WTC11 (cell line): ENCODE measurements around the gene TDRD1. TPM values are rescaled to one million over a fixed set of nuclear protein-coding genes. Genes with fewer than 3 reads are reported as not detected.

ENCODE experiments used
- ATAC-seq: fragments of 200-7000 bp; cut with Tn5 transposase; 2 replicates; pipeline ENCODE4 v1.10.0; 2021; ENCODE audit warnings: mild to moderate bottlenecking, moderate library complexity
- CTCF ChIA-PET: fragments of 300-600 bp; sonication (Branson Sonifier 250); formaldehyde crosslinking; loops from one replicate; lab custom pipeline; 2021; ENCODE audit warnings: antibody characterized with exemption; lab: Charles Lee
- POLR2A ChIA-PET: fragments of 350-600 bp; sonication (Branson Sonifier 250); formaldehyde crosslinking; loops from one replicate; lab custom pipeline; 2021; ENCODE audit warnings: antibody characterized with exemption; lab: Charles Lee
- DNase-seq: peaks from one replicate; pipeline ENCODE4 v3.0.0; 2021; ENCODE audit warnings: low spot score
- H3K27ac Mint-ChIP-seq: 2 replicates; pipeline ENCODE4 v1.8.0; 2021; ENCODE audit warnings: mixed read lengths
- H3K27me3 Mint-ChIP-seq: 2 replicates; pipeline ENCODE4 v1.8.0; 2021; ENCODE audit warnings: low read depth, mild to moderate bottlenecking, moderate library complexity, mixed read lengths
- H3K36me3 Mint-ChIP-seq: 2 replicates; pipeline ENCODE4 v1.8.0; 2021; ENCODE audit warnings: mixed read lengths
- H3K4me1 Mint-ChIP-seq: 2 replicates; pipeline ENCODE4 v1.8.0; 2022; ENCODE audit warnings: mixed read lengths
- H3K4me3 Mint-ChIP-seq: 2 replicates; pipeline ENCODE4 v1.8.0; 2021; ENCODE audit warnings: mild to moderate bottlenecking, moderate library complexity, mixed read lengths
- H3K9me3 Mint-ChIP-seq: 2 replicates; pipeline ENCODE4 v1.8.0; 2021; ENCODE audit warnings: mixed read lengths
- ATF3 ChIP-seq: sonication (generic); formaldehyde crosslinking; conservative IDR thresholded peaks from 2 replicates; pipeline ENCODE4 v1.8.1; 2022; ENCODE audit warnings: mild to moderate bottlenecking, missing genetic modification reagents
- CREM ChIP-seq: sonication (generic); formaldehyde crosslinking; IDR thresholded peaks from 2 replicates; pipeline ENCODE4 v1.8.1; 2022; ENCODE audit warnings: mild to moderate bottlenecking, missing genetic modification reagents, moderate library complexity
- FOXP1 ChIP-seq: sonication (generic); formaldehyde crosslinking; IDR thresholded peaks from 2 replicates; pipeline ENCODE4 v1.8.0; 2022; ENCODE audit warnings: missing genetic modification reagents, mild to moderate bottlenecking, moderate library complexity, borderline replicate concordance
- IRF2 ChIP-seq: sonication (generic); formaldehyde crosslinking; IDR thresholded peaks from 2 replicates; pipeline ENCODE4 v1.8.0; 2022; ENCODE audit warnings: low read depth, missing genetic modification reagents, borderline replicate concordance
- KAT7 ChIP-seq: sonication (generic); formaldehyde crosslinking; IDR thresholded peaks from 2 replicates; pipeline ENCODE4 v1.8.1; 2023; ENCODE audit warnings: missing genetic modification reagents, mild to moderate bottlenecking, borderline replicate concordance
- NFYB ChIP-seq: sonication (generic); formaldehyde crosslinking; conservative IDR thresholded peaks from 2 replicates; pipeline ENCODE4 v1.8.0; 2022; ENCODE audit warnings: low read depth, missing genetic modification reagents
- NR3C1 ChIP-seq: sonication (generic); formaldehyde crosslinking; conservative IDR thresholded peaks from 2 replicates; pipeline ENCODE4 v1.8.1; 2023; ENCODE audit warnings: low read depth, mild to moderate bottlenecking, missing genetic modification reagents
- RELA ChIP-seq: sonication (generic); formaldehyde crosslinking; IDR thresholded peaks from 2 replicates; pipeline ENCODE4 v1.8.1; 2022; ENCODE audit warnings: missing genetic modification reagents, mild to moderate bottlenecking, borderline replicate concordance
- SMAD3 ChIP-seq: sonication (generic); formaldehyde crosslinking; IDR thresholded peaks from 2 replicates; pipeline ENCODE4 v1.8.0; 2022; ENCODE audit warnings: missing genetic modification reagents, mild to moderate bottlenecking, borderline replicate concordance
- SMAD4 ChIP-seq: sonication (generic); formaldehyde crosslinking; IDR thresholded peaks from 2 replicates; pipeline ENCODE4 v1.8.0; 2022; ENCODE audit warnings: mild to moderate bottlenecking, missing genetic modification reagents
- TEAD1 ChIP-seq: sonication (generic); formaldehyde crosslinking; IDR thresholded peaks from 2 replicates; pipeline ENCODE4 v1.8.0; 2022; ENCODE audit warnings: mild to moderate bottlenecking, missing genetic modification reagents
- ZNF232 ChIP-seq: sonication (generic); formaldehyde crosslinking; IDR thresholded peaks from 2 replicates; pipeline ENCODE4 v1.8.0; 2022; ENCODE audit warnings: mild to moderate bottlenecking, missing genetic modification reagents
- ZNF396 ChIP-seq: fragments of 250-450 bp; sonication (Bioruptor Pico); IDR thresholded peaks from 2 replicates; pipeline ENCODE4 v1.8.0; 2021; ENCODE audit warnings: mild to moderate bottlenecking, moderate library complexity, borderline replicate concordance
- total RNA-seq: library from RNA; stranded (reverse); gene quantifications from 3 replicates; pipeline ENCODE4 v1.2.3, GENCODE V29; 2021
- TF ChIP-seq, protein P1 (sequence below): sonication (generic); formaldehyde crosslinking; IDR thresholded peaks from 2 replicates; pipeline ENCODE4 v1.8.1; 2023; ENCODE audit warnings: mild to moderate bottlenecking, missing genetic modification reagents, moderate library complexity
- TF ChIP-seq, protein P2 (sequence below): sonication (generic); formaldehyde crosslinking; IDR thresholded peaks from 2 replicates; pipeline ENCODE4 v1.8.0; 2022; ENCODE audit warnings: mild to moderate bottlenecking, missing genetic modification reagents
- TF ChIP-seq, protein P3 (sequence below): sonication (generic); formaldehyde crosslinking; IDR thresholded peaks from 2 replicates; pipeline ENCODE4 v1.8.0; 2022; ENCODE audit warnings: mild to moderate bottlenecking, missing genetic modification reagents

TDRD1 gene
- total RNA-seq, 1 experiment from 2014 or later: 0.70 TPM

DNA sequence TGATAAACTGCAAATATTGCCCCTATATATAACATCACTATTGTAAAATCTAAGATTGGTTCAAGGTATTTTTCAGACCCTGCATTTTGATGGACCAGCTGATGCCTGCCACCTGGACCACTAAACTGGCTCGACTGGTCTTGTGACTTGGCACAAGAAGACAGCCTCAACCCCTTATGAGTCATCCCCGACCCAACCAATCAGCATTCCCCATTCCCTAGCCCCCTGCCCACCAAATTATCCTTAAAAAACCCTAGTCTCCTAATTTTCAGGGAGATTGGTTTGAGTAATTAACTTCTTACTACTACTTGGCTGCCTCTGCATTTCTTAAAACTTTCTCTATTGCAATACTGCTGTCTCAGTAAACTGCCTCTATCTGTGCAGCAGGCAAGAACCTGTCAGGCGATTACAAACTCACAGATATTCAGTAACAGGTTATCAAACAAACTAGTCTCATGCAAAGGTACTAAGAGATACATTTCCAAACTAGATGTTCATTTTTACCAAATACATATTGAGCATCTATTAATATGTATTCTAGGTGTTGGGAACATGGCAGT, 10.6 kb upstream of the TDRD1 start:
- Mint-ChIP-seq H3K36me3 (peaks cover 31% of the 10 kb centered on the region), H3K27me3 (no peaks in the 10 kb centered on the region), H3K9me3 (peaks cover 21% of the 10 kb centered on the region), H3K27ac (no peak overlapping the region; the same call in 1 of the 2 replicates), H3K4me3 (no peak overlapping the region)
- ATAC-seq: no peak
- ChIA-PET CTCF (no interaction called here), POLR2A (no interaction called here)
- DNase-seq: no peak
- no peak for TF ChIP-seq ATF3 (CRISPR knock-in tag)
- TF ChIP-seq, all 79 proteins: peak for 0
- peaks cover 47% of the 10 kb centered on the region for H3K4me1 Mint-ChIP-seq

DNA sequence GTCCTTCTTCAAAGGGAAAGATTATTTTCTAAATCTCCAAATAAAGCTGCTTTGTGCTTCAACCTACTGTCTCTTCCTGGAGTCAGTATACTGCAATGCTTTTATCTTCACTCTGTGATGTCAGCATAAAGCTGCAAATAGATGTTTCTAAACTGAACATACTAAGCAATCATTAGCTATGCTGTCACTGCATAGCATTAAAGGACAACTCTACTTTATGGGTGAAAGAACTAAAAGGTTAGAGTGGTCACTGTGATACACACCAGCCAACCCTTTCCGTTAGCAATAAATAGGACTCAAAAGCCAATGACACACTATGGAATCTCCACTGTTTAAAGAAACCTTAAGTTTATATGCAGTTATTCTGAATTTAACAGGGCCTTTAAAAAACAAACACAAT, 6.9 kb upstream of the TDRD1 start:
- no peaks in the 10 kb centered on the region; the same call in 1 of the 2 replicates for H3K27me3 Mint-ChIP-seq
- TF ChIP-seq NFYB (CRISPR knock-in tag) (no peak), IRF2 (CRISPR knock-in tag) (no peak), TEAD1 (no peak), ZNF396 (CRISPR knock-in tag) (no peak), KAT7 (CRISPR knock-in tag) (no peak), SMAD4 (no peak), RELA (CRISPR knock-in tag) (no peak)
- TF ChIP-seq, protein P1, sequence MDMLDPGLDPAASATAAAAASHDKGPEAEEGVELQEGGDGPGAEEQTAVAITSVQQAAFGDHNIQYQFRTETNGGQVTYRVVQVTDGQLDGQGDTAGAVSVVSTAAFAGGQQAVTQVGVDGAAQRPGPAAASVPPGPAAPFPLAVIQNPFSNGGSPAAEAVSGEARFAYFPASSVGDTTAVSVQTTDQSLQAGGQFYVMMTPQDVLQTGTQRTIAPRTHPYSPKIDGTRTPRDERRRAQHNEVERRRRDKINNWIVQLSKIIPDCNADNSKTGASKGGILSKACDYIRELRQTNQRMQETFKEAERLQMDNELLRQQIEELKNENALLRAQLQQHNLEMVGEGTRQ: no peak
- TF ChIP-seq, all 79 proteins: peak for 0
- ChIA-PET POLR2A (no interaction called here), CTCF (no interaction called here)
- peak overlapping the region; percentile 99 for H3K4me3 Mint-ChIP-seq
- 0 out of 2 replicates have a peak overlapping the region, but pooled peaks have one; percentile 7 for H3K27ac Mint-ChIP-seq
- H3K9me3 Mint-ChIP-seq: peaks cover 20% of the 10 kb centered on the region
- H3K36me3 Mint-ChIP-seq: peaks cover 31% of the 10 kb centered on the region
- no peak for DNase-seq
- no peak for ATAC-seq
- H3K4me1 Mint-ChIP-seq: peaks cover 25% of the 10 kb centered on the region

GRCh38 chr10:114172776-114173602, 6.2 kb upstream of the TDRD1 start:
- DNase-seq (no peak), ATAC-seq (no peak)
- ChIA-PET CTCF (no interaction called here), POLR2A (no interaction called here)
- peak overlapping the region; percentile 76 for H3K27ac Mint-ChIP-seq
- peak overlapping the region; percentile 99 for H3K4me3 Mint-ChIP-seq
- TF ChIP-seq ZNF232 (CRISPR knock-in tag): no peak
- no peak for TF ChIP-seq FOXP1 (CRISPR knock-in tag)
- TF ChIP-seq SMAD3 (CRISPR knock-in tag): no peak
- TF ChIP-seq CREM (CRISPR knock-in tag): no peak
- TF ChIP-seq, protein P2, sequence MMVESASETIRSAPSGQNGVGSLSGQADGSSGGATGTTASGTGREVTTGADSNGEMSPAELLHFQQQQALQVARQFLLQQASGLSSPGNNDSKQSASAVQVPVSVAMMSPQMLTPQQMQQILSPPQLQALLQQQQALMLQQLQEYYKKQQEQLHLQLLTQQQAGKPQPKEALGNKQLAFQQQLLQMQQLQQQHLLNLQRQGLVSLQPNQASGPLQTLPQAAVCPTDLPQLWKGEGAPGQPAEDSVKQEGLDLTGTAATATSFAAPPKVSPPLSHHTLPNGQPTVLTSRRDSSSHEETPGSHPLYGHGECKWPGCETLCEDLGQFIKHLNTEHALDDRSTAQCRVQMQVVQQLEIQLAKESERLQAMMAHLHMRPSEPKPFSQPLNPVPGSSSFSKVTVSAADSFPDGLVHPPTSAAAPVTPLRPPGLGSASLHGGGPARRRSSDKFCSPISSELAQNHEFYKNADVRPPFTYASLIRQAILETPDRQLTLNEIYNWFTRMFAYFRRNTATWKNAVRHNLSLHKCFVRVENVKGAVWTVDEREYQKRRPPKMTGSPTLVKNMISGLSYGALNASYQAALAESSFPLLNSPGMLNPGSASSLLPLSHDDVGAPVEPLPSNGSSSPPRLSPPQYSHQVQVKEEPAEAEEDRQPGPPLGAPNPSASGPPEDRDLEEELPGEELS (CRISPR knock-in tag): no peak
- TF ChIP-seq, protein P3, sequence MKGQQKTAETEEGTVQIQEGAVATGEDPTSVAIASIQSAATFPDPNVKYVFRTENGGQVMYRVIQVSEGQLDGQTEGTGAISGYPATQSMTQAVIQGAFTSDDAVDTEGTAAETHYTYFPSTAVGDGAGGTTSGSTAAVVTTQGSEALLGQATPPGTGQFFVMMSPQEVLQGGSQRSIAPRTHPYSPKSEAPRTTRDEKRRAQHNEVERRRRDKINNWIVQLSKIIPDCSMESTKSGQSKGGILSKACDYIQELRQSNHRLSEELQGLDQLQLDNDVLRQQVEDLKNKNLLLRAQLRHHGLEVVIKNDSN (CRISPR knock-in tag): no peak
- no peak for TF ChIP-seq NR3C1 (CRISPR knock-in tag)
- H3K36me3 Mint-ChIP-seq: peaks cover 28% of the 10 kb centered on the region
- H3K27me3 Mint-ChIP-seq: no peaks in the 10 kb centered on the region; the same call in 1 of the 2 replicates
- H3K4me1 Mint-ChIP-seq: peaks cover 25% of the 10 kb centered on the region
- peaks cover 17% of the 10 kb centered on the region for H3K9me3 Mint-ChIP-seq
